HG02852 (cell line): Measurements from ENCODE around the gene SLC44A1.

Experiments
- ATAC-seq: cut with Tn5 transposase; IDR thresholded peaks from one replicate; pipeline ENCODE4 v1.9.1; 2021; ENCODE audit warnings: mild to moderate bottlenecking, moderate library complexity; ENCODE audit not compliant: unreplicated experiment

Gene SLC44A1

DNA sequence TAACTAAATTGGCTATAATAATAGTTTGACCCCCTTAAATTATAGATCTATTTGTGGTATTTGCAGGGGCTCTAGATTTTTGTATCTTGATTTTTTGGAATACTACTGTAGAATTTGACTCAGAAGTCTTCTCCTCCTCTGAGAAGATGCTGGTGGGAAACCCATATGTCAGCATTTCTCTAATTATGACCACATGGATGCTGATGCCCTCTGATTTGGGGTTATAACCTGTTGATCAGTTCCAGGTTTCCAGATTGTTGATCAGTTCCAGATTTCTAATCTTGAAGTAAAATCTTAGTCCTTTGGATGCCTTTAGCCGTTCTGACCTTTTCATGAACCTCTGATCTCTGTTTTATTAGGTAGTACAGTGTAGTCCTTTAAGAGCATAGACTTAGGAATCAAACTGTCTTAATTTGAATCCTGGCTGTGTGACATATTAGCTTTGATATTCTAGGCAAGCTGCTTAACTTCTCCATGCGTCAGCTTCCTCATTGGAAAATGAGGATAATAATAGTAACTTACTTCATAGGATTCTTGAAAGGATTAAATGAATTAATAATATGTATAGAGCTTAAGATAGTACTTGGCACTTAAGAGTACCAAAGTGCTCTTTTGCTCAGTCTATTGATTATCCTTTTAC lies 211.5 kb downstream of the SLC44A1 start:
- no peak for ATAC-seq

DNA sequence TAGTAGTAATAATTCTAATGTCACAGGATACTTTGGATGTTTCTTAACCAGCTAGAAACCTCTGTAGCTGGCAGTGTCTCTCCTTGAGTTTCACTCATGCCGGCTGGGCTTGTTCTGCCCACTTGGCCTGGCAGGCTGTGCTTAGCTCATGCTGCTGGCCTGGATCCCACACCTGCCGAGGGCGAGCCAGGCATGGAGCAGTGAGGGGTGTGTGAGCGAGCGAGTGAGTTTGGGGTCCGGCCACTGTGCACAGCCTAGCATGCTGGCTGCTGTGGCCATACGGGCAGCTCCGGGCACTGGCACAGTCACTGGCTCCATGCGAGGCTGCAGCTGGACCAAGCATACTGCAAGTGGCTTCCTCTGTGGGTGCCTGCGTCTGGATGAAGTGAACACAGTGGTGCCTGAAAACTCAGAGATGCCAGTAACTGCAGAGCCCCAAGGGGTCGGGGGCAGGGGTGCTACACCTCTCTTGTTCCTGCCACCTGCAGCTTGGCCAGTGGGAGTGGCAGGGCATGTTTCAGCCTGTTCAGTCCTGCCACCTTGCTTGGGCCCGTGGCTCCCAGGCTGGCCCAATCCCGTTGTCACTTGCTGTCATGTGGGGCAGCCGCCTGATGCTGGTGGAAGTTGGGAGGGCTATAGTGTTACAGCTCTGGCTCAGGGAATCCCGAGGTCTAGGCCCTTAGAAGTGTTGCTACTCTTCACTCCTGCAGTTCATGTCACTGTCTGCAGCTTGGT lies 213.3 kb downstream of the SLC44A1 start:
- no peak for ATAC-seq

DNA sequence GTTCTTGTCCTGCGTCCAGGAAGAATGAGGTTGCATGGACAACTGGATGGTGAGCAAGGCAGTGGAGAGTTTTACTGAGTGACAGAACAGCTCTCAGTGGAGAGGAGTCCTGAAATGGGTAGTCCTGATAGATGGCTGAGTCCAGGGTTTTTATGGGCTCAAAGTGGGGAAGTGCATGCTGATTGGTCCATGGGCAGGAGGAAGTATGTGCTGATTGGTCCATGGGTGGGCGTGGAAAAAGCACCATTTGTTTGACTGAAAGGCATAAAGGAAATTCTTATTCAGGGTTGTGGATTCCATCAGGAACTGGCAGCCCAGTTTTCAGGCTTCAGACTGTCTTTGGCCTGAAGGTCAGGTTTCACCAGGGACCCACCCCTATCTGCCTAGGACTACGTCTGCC lies 214.0 kb downstream of the SLC44A1 start:
- ATAC-seq = no peak

DNA sequence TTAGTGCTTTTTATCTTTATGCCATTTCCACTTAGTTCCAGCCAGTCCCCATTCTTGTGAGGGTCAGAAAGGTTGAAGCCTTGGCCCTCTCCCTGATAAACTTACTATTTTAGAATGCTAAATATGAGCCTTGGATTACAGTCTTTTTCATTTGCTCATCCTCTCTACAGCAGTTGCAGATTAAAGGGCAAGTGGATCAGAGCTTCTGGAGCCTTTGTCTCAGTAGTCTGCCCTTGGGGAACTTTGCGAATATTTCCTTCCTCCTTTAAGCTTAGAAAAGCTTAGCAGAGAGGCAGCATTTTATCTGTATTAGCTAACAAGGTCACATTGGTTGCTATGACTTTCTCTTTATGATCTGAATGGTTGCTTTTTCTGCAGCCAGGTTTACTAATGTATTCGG lies 214.9 kb downstream of the SLC44A1 start:
- no peak for ATAC-seq

DNA sequence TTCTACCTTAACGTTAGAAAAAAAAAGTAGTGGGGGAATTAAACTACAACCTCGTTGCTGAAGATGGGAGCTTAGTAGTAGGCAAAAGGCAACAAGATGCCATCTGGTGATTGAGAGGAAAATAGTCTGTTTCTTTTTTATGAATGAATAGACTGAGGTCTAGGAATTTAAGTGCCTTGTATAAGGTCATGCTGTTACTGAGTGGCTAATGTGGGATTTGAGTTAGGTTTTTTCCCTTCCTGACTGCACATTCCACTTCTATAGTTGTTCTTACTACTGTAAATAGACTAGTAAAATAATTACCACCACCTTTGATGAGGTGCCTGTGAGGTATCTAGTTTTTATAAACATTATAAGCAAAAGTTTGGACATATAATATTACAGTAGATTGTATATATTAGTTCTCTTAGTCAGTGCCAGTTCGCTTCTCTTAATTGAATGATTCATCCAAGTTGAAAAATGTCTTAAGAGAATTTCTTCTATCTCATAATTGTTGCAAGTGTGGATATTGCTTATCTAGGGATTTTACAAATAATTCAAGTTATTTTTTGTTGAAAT lies 222.5 kb downstream of the SLC44A1 start:
- no peak for ATAC-seq

DNA sequence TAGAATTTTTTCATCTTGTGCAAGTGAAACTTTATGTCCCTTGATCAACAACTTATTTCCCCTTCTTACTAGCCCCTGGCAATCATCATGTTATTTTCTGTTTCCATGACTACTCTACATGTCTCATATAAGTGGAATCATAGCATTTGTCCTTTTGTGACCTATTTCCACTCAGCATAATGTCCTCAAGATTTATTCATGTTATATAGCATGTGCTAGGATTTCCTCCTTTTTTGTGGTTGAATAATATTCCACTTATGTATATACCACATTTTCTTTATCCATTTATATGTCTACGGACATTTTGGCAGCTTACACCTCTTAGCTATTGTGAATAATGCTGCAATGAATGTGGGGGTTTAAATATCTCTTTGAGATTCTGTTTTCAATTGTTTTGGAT lies 224.4 kb downstream of the SLC44A1 start:
- ATAC-seq = no peak

DNA sequence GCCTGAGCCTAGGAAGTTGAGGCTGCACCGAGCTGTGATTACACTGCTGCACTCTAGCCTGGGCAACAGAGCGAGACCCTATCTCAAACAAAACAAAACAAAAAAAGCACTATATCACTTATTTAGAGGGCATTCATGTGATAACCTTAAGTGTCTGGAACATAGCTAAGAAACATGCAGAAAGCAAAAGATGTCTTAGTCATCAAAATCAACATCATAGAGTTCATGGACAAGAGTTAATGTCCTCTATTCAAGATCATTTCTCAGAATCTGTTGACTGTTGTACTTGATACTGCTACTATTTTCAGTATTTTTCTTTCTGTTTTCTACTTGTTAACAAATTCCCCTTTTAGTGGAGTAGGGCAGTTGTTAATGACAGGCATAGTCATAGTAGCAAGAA lies 228.8 kb downstream of the SLC44A1 start:
- no peak for ATAC-seq

DNA sequence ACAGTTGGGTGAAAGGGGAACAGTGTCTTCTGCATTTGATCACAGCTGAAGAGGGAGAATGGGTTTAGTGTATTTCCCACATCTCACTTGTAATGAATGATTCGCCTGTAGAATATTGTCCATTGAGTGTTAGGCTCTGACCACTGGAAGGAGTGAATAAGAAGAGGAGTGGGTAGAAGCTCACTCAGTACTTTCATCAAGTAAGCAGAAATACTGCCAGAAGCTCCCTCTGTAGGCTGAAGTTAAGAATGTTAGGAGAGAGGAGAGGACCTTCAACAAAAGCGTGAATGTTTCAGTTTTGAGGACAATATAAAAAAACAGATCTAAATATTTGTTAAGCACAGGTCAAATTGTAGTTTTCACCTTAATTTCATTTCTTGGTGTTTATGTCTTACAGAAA lies 230.9 kb downstream of the SLC44A1 start:
- no peak for ATAC-seq

DNA sequence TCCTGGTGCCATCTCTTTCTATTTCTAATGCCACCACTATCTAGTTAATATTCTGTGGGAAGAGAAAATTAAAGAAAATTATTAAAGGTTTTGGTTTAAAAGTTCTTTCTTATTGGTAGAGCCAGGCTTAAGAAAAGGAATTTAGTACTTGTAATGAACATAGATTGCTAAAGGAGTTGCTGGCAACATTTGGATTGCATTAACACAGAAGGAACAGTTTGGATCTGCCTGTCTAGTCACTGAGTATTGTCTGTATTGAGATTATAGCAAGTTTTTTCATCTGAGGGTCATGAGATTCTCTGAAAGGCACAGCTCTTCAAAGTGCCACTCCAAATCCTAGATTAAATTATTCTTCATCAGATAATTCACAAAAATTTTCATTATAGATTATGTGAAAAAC lies 235.4 kb downstream of the SLC44A1 start:
- ATAC-seq = no peak

DNA sequence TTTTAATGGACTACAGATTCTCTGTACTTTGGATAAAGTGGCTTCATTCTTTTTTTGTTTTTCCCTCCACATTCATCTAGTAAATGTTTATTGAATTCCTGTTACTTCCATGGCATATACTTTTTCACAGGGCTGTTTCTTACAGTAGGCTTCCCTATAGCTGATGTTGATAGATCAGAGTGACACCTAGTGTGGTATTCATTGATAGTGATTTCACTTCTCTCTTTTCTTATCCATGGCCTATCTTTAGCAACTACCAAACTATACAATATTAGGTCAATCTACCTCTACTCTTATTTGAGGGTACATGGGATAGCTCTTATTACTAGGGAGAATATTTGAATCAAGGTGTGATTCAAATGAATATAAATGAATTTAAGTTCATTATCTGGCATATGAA lies 239.2 kb downstream of the SLC44A1 start:
- peak; percentile 71 for ATAC-seq

DNA sequence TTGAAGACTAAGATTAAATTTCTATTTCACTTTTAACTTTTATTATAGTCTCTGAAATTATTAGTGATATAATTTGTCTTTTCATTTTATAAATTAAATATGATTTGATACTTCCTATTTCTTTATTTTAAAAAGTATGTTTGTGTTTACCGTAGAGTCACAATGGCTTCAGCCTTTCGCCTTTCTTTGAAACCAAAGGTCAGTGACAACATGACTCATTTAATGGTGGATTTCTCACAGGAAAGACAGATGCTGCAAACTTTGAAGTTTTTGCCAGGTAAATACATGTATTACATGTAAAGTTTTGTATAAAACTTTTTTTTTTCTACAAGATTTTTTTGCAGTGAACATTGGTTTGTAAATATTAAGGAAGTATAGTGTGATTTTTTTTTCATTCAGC lies 239.8 kb downstream of the SLC44A1 start:
- ATAC-seq = no peak

DNA sequence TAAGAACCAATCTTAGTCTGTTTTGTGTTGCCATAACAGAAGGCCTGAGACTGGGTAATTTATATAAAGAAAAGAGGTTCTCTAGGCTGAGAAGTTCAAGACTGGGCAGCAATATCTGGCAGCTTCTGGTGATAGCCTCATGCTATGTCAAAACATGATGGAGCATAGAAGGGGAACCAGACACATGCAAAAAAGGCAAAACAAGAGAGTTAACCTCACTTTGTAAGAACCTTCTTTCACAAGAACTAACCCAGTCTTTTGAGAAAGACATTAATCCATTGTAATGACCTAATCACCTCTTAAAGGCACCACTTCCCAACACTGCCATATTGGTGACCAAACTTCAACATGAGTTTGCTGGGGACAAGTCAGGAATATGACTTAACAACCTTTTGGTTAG lies 240.7 kb downstream of the SLC44A1 start:
- no peak for ATAC-seq
